ENCODE measurements around the gene CALN1. TPM values are rescaled to one million over a fixed set of nuclear protein-coding genes. Genes with fewer than 3 reads are reported as not detected.
"Not testable (repeated sequence)": the region's sequence is repeated elsewhere in the genome, so short reads cannot be mapped to it uniquely, and the experiment has no call there.

CALN1 gene
- total RNA-seq, 1 donor: under 0.01 TPM

DNA sequence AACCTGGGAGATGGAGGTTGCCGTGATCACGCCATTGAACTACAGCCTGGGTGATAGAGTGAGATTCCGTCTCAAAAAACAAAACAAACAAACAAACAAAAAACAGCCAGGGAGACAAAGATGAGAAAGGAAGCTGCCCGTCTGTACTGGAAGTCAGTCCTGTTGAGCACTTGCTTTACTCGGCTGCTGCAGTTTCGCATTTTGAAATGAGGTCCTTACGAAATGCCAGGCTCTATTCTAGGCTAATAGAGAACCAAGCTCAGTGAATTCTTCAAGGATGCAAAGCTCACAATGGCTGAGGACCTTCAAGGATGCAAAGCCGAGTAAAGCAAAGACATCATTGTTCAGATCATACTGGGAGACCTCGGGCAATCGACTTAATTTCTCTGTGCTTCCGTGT is 333.3 kb downstream of the CALN1 start:
- TF ChIP-seq, protein P1, sequence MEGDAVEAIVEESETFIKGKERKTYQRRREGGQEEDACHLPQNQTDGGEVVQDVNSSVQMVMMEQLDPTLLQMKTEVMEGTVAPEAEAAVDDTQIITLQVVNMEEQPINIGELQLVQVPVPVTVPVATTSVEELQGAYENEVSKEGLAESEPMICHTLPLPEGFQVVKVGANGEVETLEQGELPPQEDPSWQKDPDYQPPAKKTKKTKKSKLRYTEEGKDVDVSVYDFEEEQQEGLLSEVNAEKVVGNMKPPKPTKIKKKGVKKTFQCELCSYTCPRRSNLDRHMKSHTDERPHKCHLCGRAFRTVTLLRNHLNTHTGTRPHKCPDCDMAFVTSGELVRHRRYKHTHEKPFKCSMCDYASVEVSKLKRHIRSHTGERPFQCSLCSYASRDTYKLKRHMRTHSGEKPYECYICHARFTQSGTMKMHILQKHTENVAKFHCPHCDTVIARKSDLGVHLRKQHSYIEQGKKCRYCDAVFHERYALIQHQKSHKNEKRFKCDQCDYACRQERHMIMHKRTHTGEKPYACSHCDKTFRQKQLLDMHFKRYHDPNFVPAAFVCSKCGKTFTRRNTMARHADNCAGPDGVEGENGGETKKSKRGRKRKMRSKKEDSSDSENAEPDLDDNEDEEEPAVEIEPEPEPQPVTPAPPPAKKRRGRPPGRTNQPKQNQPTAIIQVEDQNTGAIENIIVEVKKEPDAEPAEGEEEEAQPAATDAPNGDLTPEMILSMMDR (IDR thresholded peaks at IDR 0.05; ENCODE audit: insufficient read depth, low read depth, low read length): no peak
- DNase-seq (ENCODE audit: low read depth): no peak
- H3K4me3 ChIP-seq (ENCODE audit: low read depth, low read length): no peak overlapping the region

DNA sequence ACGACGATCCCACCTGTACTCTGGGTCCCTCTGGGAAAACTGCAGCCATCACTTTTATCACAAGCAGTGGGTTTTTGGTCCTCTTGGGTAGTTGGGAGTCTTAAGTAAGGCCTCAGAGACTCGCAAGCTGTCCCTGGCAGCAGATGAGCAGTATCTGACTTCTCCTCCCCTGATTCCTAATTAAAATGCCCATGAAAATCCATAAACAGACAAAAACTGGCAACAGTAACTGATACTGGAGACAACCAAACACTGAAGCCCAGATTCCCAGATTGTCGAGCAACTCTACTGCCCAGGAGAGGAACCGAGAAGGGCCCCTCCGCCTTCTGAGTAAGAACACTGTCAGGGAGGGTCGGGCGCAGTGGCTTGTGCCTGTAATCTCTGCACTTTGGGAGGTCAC is 333.8 kb downstream of the CALN1 start:
- DNase-seq (ENCODE audit: low read depth): no peak
- TF ChIP-seq, protein P1 (IDR thresholded peaks at IDR 0.05; ENCODE audit: insufficient read depth, low read depth, low read length): no peak

GRCh38 chr7:72077786-72078185 is 334.4 kb downstream of the CALN1 start:
- H3K4me3 ChIP-seq (ENCODE audit: low read depth, low read length): no peak overlapping the region
- DNase-seq (ENCODE audit: low read depth): no peak

More for the DNA sequence above, 333.8 kb downstream of the CALN1 start:
- no peak overlapping the region for H3K4me3 ChIP-seq (ENCODE audit: low read depth, low read length)

DNA sequence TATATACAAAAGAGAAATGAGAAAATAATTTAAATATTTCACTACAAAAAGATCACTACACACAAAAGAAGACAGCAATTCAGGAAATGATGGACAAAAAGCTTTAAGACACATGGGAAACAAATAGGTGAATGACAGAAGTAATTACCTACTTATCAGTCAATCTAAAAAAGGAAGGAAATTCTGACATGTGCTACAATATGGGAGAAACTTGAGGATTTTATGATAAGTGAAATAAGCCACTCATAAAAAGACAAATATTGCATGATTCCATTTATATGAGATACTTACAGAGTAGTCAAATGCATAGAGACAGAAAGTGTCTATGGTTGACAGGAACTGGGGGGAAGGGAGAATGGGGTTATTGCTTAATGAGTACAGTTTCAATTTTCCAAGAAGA is 339.2 kb downstream of the CALN1 start:
- DNase-seq (ENCODE audit: low read depth): no peak
- TF ChIP-seq, protein P1 (IDR thresholded peaks at IDR 0.05; ENCODE audit: insufficient read depth, low read depth, low read length): no peak
- H3K4me3 ChIP-seq (ENCODE audit: low read depth, low read length): no peak overlapping the region

More at GRCh38 chr7:72077786-72078185, 334.4 kb downstream of the CALN1 start:
- TF ChIP-seq, protein P1 (IDR thresholded peaks at IDR 0.05; ENCODE audit: insufficient read depth, low read depth, low read length): no peak

DNA sequence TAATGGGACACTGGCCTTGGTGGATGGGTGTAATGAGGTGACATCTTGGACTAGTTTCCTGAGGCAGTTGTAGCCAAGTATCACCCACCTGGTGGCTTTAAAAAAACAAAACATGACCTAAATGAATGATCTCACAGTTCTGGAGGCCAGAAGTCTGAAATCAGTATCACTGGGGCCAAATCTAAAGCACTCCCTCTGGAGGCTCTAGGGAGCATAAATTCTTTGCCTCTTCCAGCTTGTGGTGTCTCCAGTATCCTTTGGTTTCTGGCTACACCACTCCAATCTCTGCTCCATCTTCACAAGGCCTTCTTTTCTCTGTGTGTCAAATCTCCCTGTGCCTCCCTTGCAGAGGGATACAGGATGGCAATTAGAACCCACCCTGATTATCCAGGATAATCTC is 342.9 kb downstream of the CALN1 start:
- no peak overlapping the region for H3K4me3 ChIP-seq (ENCODE audit: low read depth, low read length)
- TF ChIP-seq, protein P1 (IDR thresholded peaks at IDR 0.05; ENCODE audit: insufficient read depth, low read depth, low read length): no peak
- DNase-seq (ENCODE audit: low read depth): no peak

GRCh38 chr7:72065764-72066163 is 346.4 kb downstream of the CALN1 start:
- H3K4me3 ChIP-seq (ENCODE audit: low read depth, low read length); DNase-seq (ENCODE audit: low read depth): not testable (repeated sequence)

GRCh38 chr7:72064916-72065315 is 347.2 kb downstream of the CALN1 start:
- H3K4me3 ChIP-seq (ENCODE audit: low read depth, low read length): no peak overlapping the region
- DNase-seq (ENCODE audit: low read depth): no peak
- TF ChIP-seq, protein P1 (IDR thresholded peaks at IDR 0.05; ENCODE audit: insufficient read depth, low read depth, low read length): no peak

Data from fibroblast of villous mesenchyme (primary cell).